Measurements from ENCODE around the gene MCM10. TPM values are rescaled to one million over a fixed set of nuclear protein-coding genes. Genes with fewer than 3 reads are reported as not detected.

The MCM10 gene
- total and polyA plus RNA-seq, 2 of the 4 experiments (the other 2 are of a cell fraction), result 5.4 to 11.8 TPM

- Histone ChIP-seq H3K4ac (ENCODE audit: low read depth, low read length) (no peak overlapping the region), H2AFZ (replicated peaks; ENCODE audit: low read length, poor library complexity) (no peak overlapping the region), H2BK15ac (ENCODE audit: low read depth, low read length) (no peak overlapping the region), H4K91ac (ENCODE audit: insufficient read depth, low read depth, low read length) (no peak overlapping the region), H3K4me1 (ENCODE audit: control insufficient read depth, insufficient read depth, low read length) (no peaks in the 10 kb centered on the region), H3K4me2 (ENCODE audit: low read depth, low read length) (no peak overlapping the region), H3K18ac (ENCODE audit: low read depth, low read length) (no peak overlapping the region), H3K9me3 (ENCODE audit: control insufficient read depth, insufficient read depth, low read length) (no peaks in the 10 kb centered on the region), H3K36me3 (ENCODE audit: control insufficient read depth, insufficient read depth, low read length) (no peaks in the 10 kb centered on the region), H3K9me1 (ENCODE audit: insufficient read depth, low read length) (no peaks in the 10 kb centered on the region), H3K27ac (ENCODE audit: insufficient read depth, low read length) (no peak overlapping the region), H3K23ac (ENCODE audit: low read depth, low read length) (no peak overlapping the region), H3K79me1 (ENCODE audit: low read depth in 1 of 2, low read length in 2 of 2) (no peaks in the 10 kb centered on the region), H3K14ac (replicated peaks; ENCODE audit: low read depth, low read length) (no peak overlapping the region), H4K20me1 (ENCODE audit: insufficient read depth, low read length) (no peaks in the 10 kb centered on the region), H3K9ac (ENCODE audit: low read depth, low read length) (no peak overlapping the region), H3K27me3 (ENCODE audit: control insufficient read depth, insufficient read depth, low read length) (no peaks in the 10 kb centered on the region; the same call in 1 of the 2 replicates), H4K8ac (ENCODE audit: low read depth in 2 of 2, low read length in 2 of 2) (no peak overlapping the region), H3K56ac (ENCODE audit: extremely low read depth, insufficient read depth, low read length) (no peak overlapping the region), H2BK120ac (ENCODE audit: low read depth, low read length) (no peak overlapping the region), H4K5ac (ENCODE audit: low read depth, low read length) (no peak overlapping the region), H3K4me3 (ENCODE audit: insufficient read depth, low read depth, low read length) (no peak overlapping the region), H2AK5ac (ENCODE audit: low read depth, low read length) (no peak overlapping the region), H2AK9ac (replicated peaks; ENCODE audit: low read depth, low read length, poor library complexity) (no peak overlapping the region), H2BK5ac (ENCODE audit: low read depth, low read length, poor library complexity, severe bottlenecking) (no peak overlapping the region), H2BK20ac (ENCODE audit: low read depth, low read length) (no peak overlapping the region)
- DNase-seq (no peak), ATAC-seq (ENCODE audit: low read depth) (no peak)
- POLR2A ChIA-PET (ENCODE audit: unreplicated experiment), result no interaction called here
- CTCF ChIA-PET, result no interaction called here
- no CpG with 5 or more reads among the region's 7 CpGs for WGBS, 2 experiments (ENCODE audit: extremely low coverage in 2 of 2, insufficient read length in 1 of 2)
- in situ Hi-C loops (cut with MboI; ENCODE audit: low sequenced_read_pairs) (no loop called here), intact Hi-C loops (cut with micrococcal nuclease) (no loop called here), dilution Hi-C loops (cut with HindIII; ENCODE audit: low sequenced_read_pairs, unreplicated experiment) (no loop called here)
- BruUV-seq (replicated peaks), result no TSS peak
- TF ChIP-seq MXI1 (IDR thresholded peaks at IDR 0.05; ENCODE audit: borderline replicate concordance, low read depth, low read length) (no peak), CEBPB (IDR thresholded peaks at IDR 0.05; ENCODE audit: low read depth, low read length) (no peak), SMC3 (IDR thresholded peaks at IDR 0.05; ENCODE audit: low read depth, low read length) (no peak), RCOR1 (IDR thresholded peaks at IDR 0.05; ENCODE audit: insufficient replicate concordance, low read length) (no peak), RAD21 (IDR thresholded peaks at IDR 0.05; ENCODE audit: low read length) (no peak), MAFK (IDR thresholded peaks at IDR 0.05; ENCODE audit: low read depth, low read length) (no peak), FOS (IDR thresholded peaks at IDR 0.05; ENCODE audit: low read depth, low read length) (no peak), BHLHE40 (IDR thresholded peaks at IDR 0.05; ENCODE audit: low read depth, low read length) (no peak), CHD1 (IDR thresholded peaks at IDR 0.05; ENCODE audit: low read depth, low read length) (no peak), USF2 (IDR thresholded peaks at IDR 0.05; ENCODE audit: low read depth, low read length) (no peak), CTCF (conservative IDR thresholded peaks at IDR 0.05; ENCODE audit: low read depth, low read length) (no peak), MAZ (IDR thresholded peaks at IDR 0.05; ENCODE audit: borderline replicate concordance, low read depth, low read length) (no peak), RFX5 (IDR thresholded peaks at IDR 0.05; ENCODE audit: low read depth, low read length) (no peak), POLR2A (IDR thresholded peaks at IDR 0.05; ENCODE audit: low read depth, low read length) (no peak), NFE2L2 (IDR thresholded peaks at IDR 0.05; ENCODE audit: low read depth, low read length) (no peak), ELK1 (IDR thresholded peaks at IDR 0.05; ENCODE audit: borderline replicate concordance, low read depth, low read length) (no peak)
Measured at GRCh38 chr10:13222566-13222965, 61.2 kb downstream of the MCM10 start.

All from IMR-90 (cell line).